H1 (cell line): ENCODE results near the gene OR52I2.

ENCODE experiments used
- CHD2 ChIP-seq: IDR thresholded peaks from 2 replicates; pipeline ENCODE4 v1.6.1; 2012; ENCODE audit warnings: low read length, improper control_type of control experiment
- CREB1 ChIP-seq: IDR thresholded peaks from 2 replicates; pipeline ENCODE4 v1.6.1; 2012; ENCODE audit warnings: inconsistent platforms
- CTCF ChIP-seq, 3 experiments: IDR thresholded peaks; 1 replicate in 2 of 3; 2 replicates in 1 of 3; pipeline versions ENCODE4 v1.5.1 to v1.6.1; 2011; ENCODE audit warnings: low read length in 3 of 3, mild to moderate bottlenecking in 3 of 3, inconsistent platforms in 2 of 3, low read depth in 1 of 3, moderate library complexity in 1 of 3; ENCODE audit not compliant: insufficient read depth in 1 of 3; ENCODE audit errors: control extremely low read depth in 1 of 3
- EZH2 ChIP-seq: fragments of 200-600 bp; sonication (generic); IDR thresholded peaks from 2 replicates; pipeline ENCODE4 v1.7.1; 2012; ENCODE audit warnings: low read depth, mild to moderate bottlenecking, moderate library complexity, low read length, inconsistent platforms; ENCODE audit not compliant: severe bottlenecking
- JUND ChIP-seq: IDR thresholded peaks from 2 replicates; pipeline ENCODE4 v1.6.1; 2011; ENCODE audit warnings: mild to moderate bottlenecking, improper control_type of control experiment, low read length
- MAFK ChIP-seq: IDR thresholded peaks from 2 replicates; pipeline ENCODE4 v1.6.1; 2012; ENCODE audit warnings: low read depth, mild to moderate bottlenecking, improper control_type of control experiment, low read length
- MAX ChIP-seq: IDR thresholded peaks from 2 replicates; pipeline ENCODE4 v1.6.1; 2012; ENCODE audit warnings: inconsistent platforms
- POLR2A ChIP-seq, 2 experiments: IDR thresholded peaks; 1 replicate in 1 of 2; 2 replicates in 1 of 2; pipeline ENCODE4 v1.6.1; 2011; ENCODE audit warnings: low read depth in 2 of 2, low read length in 2 of 2, mild to moderate bottlenecking in 2 of 2; ENCODE audit errors: control extremely low read depth in 1 of 2
- RAD21 ChIP-seq, 2 experiments: IDR thresholded peaks in 1 of 2; conservative IDR thresholded peaks in 1 of 2; 2 replicates each; pipeline ENCODE4 v1.6.1; 2011; ENCODE audit warnings: low read depth in 2 of 2, low read length in 2 of 2, improper control_type of control experiment in 1 of 2, inconsistent platforms in 1 of 2, mild to moderate bottlenecking in 1 of 2, moderate library complexity in 1 of 2
- RFX5 ChIP-seq: IDR thresholded peaks from 2 replicates; pipeline ENCODE4 v1.6.1; 2011; ENCODE audit warnings: low read depth, low read length, improper control_type of control experiment, borderline replicate concordance
- TEAD4 ChIP-seq: IDR thresholded peaks from 2 replicates; pipeline ENCODE4 v1.6.1; 2012; ENCODE audit warnings: low read depth, low read length, inconsistent platforms, mixed read lengths
- YY1 ChIP-seq: IDR thresholded peaks from 2 replicates; pipeline ENCODE4 v1.6.1; 2011; ENCODE audit warnings: low read depth, mild to moderate bottlenecking, low read length

GRCh38 chr11:4589017-4589416, 7.5 kb downstream of the OR52I2 start:
- no peak for TF ChIP-seq JUND
- no peak for TF ChIP-seq CTCF (IDR thresholded peaks at IDR 0.05; ENCODE audit: control extremely low read depth in 1 of 3, insufficient read depth in 1 of 3, low read depth in 1 of 3, low read length in 3 of 3)
- TF ChIP-seq RFX5, result no peak
- TF ChIP-seq CREB1, result no peak
- no peak for TF ChIP-seq EZH2
- no peak for TF ChIP-seq YY1
- no peak for TF ChIP-seq RAD21 (IDR thresholded peaks at IDR 0.05 in 1 of 2, conservative IDR thresholded peaks at IDR 0.05 in 1 of 2; ENCODE audit: low read depth in 2 of 2, low read length in 2 of 2)
- no peak for TF ChIP-seq MAFK
- TF ChIP-seq TEAD4, result no peak
- TF ChIP-seq POLR2A (IDR thresholded peaks at IDR 0.05; ENCODE audit: control extremely low read depth in 1 of 2, low read depth in 2 of 2, low read length in 2 of 2), result no peak
- TF ChIP-seq MAX, result no peak
- TF ChIP-seq CHD2, result no peak
